ENCODE measurements around the gene DRAM1. TPM values are rescaled to one million over a fixed set of nuclear protein-coding genes. Genes with fewer than 3 reads are reported as not detected.
"Not testable (repeated sequence)": the region's sequence is repeated elsewhere in the genome, so short reads cannot be mapped to it uniquely, and the experiment has no call there.

Gene DRAM1
- total RNA-seq, 2 experiments from 2014 or later: 4.1 to 4.9 TPM

- no peak for DNase-seq
- no peak overlapping the region for H3K4me3 Mint-ChIP-seq
- peaks cover 10% of the 10 kb centered on the region for H3K4me1 Mint-ChIP-seq (ENCODE audit: low read depth)
- H3K9me3 Mint-ChIP-seq: no peaks in the 10 kb centered on the region
- H3K27ac Mint-ChIP-seq: no peak overlapping the region
- H3K36me3 Mint-ChIP-seq (ENCODE audit: low read depth): no peaks in the 10 kb centered on the region
- intact Hi-C loops (cut with micrococcal nuclease): no loop called here
- H3K27me3 Mint-ChIP-seq (ENCODE audit: low read depth): no peaks in the 10 kb centered on the region
- CTCF ChIA-PET: no interaction called here
Measured at GRCh38 chr12:101847325-101847724, 30.1 kb upstream of the DRAM1 start.

DNA sequence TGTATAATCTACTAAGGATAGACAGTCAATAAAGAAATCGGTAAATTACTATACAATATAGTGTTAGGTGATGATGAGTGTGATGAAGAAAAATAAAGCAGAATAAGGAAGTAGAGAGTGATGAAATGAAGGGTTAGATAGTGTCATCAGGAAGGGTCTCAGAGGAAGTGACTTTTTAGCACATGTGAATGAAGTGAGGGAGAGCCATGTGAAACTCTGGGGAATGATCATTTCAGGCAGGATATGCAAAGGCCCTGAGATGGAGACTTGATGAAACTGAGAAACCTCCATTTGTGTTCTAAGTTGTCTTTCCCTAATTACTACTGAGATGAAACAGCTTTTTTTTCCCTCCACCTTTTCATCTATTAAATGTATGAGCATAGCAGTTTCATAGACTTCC lies 27.2 kb upstream of the DRAM1 start:
- H3K27me3 Mint-ChIP-seq (ENCODE audit: low read depth): no peaks in the 10 kb centered on the region
- H3K27ac Mint-ChIP-seq: no peak overlapping the region
- CTCF ChIA-PET: interaction anchor here (2.2 kb wide), 1 partner anchor 19 kb away, joined by 10 read pairs; the partner anchor contains the start of gene GNPTAB
- H3K36me3 Mint-ChIP-seq (ENCODE audit: low read depth): no peaks in the 10 kb centered on the region
- intact Hi-C loops (cut with micrococcal nuclease): no loop called here
- peaks cover 12% of the 10 kb centered on the region for H3K4me1 Mint-ChIP-seq (ENCODE audit: low read depth)
- DNase-seq: no peak
- H3K9me3 Mint-ChIP-seq: no peaks in the 10 kb centered on the region
- H3K4me3 Mint-ChIP-seq: no peak overlapping the region

- H3K4me3 Mint-ChIP-seq: no peak overlapping the region
- H3K4me1 Mint-ChIP-seq (ENCODE audit: low read depth): peaks cover 12% of the 10 kb centered on the region
- CTCF ChIA-PET: interaction anchor here (0.8 to 1.0 kb wide), 2 partner anchors 12 to 23 kb away, joined by 4 read pairs; no protein-coding TSS in a partner anchor
- no peaks in the 10 kb centered on the region for H3K9me3 Mint-ChIP-seq
- no peak for DNase-seq
- no peaks in the 10 kb centered on the region for H3K27me3 Mint-ChIP-seq (ENCODE audit: low read depth)
- no peaks in the 10 kb centered on the region for H3K36me3 Mint-ChIP-seq (ENCODE audit: low read depth)
- no peak overlapping the region for H3K27ac Mint-ChIP-seq
- intact Hi-C loops (cut with micrococcal nuclease): no loop called here
Measured at GRCh38 chr12:101852998-101853397, 24.4 kb upstream of the DRAM1 start.

DNA sequence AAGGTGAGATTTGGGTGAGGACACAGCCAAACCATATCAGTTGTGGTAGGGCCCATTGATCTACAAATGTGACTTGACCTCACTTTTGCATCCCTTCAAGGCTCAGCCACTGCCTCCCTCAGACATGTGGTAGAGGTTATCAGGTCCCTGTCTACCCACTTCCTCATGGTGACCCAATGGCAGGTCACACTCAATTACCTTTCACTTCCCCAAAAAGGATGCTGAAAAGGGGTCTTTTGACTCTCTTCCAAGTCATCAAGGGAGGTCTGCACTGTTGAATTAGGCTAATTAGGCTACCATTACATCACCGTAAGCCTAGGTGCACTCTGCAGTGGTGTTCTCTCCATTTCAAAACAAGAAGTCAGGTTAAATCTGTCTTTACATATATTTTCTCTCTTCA lies 22.6 kb upstream of the DRAM1 start:
- peaks cover 20% of the 10 kb centered on the region for H3K4me1 Mint-ChIP-seq (ENCODE audit: low read depth)
- intact Hi-C loops (cut with micrococcal nuclease): no loop called here
- no peaks in the 10 kb centered on the region for H3K27me3 Mint-ChIP-seq (ENCODE audit: low read depth)
- no peak overlapping the region for H3K4me3 Mint-ChIP-seq
- no peak overlapping the region for H3K27ac Mint-ChIP-seq
- CTCF ChIA-PET: interaction anchor here (0.8 to 1.4 kb wide), 3 partner anchors 13 to 81 kb away, joined by 3 to 4 read pairs (median 3); no protein-coding TSS in a partner anchor
- no peaks in the 10 kb centered on the region for H3K36me3 Mint-ChIP-seq (ENCODE audit: low read depth)
- no peaks in the 10 kb centered on the region for H3K9me3 Mint-ChIP-seq
- no peak for DNase-seq

DNA sequence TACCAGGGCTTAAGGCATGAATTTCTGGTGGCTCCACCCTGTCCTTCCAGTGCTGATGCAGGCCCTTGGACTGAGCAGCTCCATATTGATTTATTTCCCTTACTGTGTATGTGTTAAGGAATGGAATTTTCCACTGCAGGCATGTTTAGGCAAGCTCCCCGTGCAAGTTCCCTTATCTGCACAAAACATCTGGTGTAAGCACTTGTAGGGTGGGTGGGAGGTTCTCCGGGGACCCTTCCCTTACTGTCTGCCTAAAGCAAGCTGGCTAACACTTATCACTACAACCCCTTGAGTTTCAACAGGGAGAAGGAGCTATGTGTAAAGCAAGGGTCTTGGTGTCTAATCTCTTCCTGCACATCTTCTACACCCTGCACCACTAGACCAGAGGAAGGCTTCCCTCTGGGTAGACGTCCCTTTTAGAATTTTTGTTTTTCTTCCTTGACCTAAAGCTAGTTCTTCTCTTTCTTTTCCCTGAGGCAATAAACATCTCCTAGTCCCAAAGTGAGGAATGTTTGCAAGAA lies 22.0 kb upstream of the DRAM1 start:
- no peaks in the 10 kb centered on the region for H3K36me3 Mint-ChIP-seq (ENCODE audit: low read depth)
- no peaks in the 10 kb centered on the region for H3K9me3 Mint-ChIP-seq
- DNase-seq: no peak
- H3K27ac Mint-ChIP-seq: no peak overlapping the region
- H3K27me3 Mint-ChIP-seq (ENCODE audit: low read depth): no peaks in the 10 kb centered on the region
- H3K4me3 Mint-ChIP-seq: no peak overlapping the region
- intact Hi-C loops (cut with micrococcal nuclease): no loop called here
- peaks cover 22% of the 10 kb centered on the region for H3K4me1 Mint-ChIP-seq (ENCODE audit: low read depth)
- CTCF ChIA-PET: interaction anchor here (0.8 to 1.4 kb wide), 4 partner anchors 13 to 82 kb away, joined by 3 to 11 read pairs (median 4); no protein-coding TSS in a partner anchor

DNA sequence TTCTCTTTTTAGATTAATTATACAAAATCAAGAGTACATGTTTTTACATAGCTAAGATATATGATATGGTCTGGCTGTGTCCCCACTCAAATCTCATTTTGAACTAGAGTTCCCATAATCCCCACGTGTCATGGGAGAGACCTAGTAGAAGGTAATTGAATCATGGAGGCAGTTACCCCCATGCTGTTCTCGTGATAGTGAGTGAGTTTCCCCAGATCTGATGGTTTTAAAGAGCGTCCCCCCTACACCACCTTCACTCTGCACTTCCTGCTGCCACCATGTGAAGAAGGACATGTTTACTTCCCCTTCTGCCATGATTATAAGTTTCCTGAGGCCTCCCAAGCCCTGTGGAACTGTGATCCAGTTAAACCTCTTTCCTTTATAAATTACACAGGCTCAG lies 21.4 kb upstream of the DRAM1 start:
- intact Hi-C loops (cut with micrococcal nuclease): no loop called here
- Mint-ChIP-seq H3K36me3 (ENCODE audit: low read depth) (no peaks in the 10 kb centered on the region), H3K27ac (no peak overlapping the region), H3K27me3 (ENCODE audit: low read depth) (no peaks in the 10 kb centered on the region), H3K9me3 (no peaks in the 10 kb centered on the region), H3K4me3 (no peak overlapping the region), H3K4me1 (ENCODE audit: low read depth) (peaks cover 22% of the 10 kb centered on the region)
- CTCF ChIA-PET: interaction anchor here (0.6 to 1.4 kb wide), 5 partner anchors 12 to 487 kb away, joined by 3 to 11 read pairs (median 4); no protein-coding TSS in a partner anchor
- DNase-seq: no peak

- H3K9me3 Mint-ChIP-seq; DNase-seq; intact Hi-C loops (cut with micrococcal nuclease); H3K27ac Mint-ChIP-seq; H3K4me3 Mint-ChIP-seq; H3K27me3 Mint-ChIP-seq (ENCODE audit: low read depth); H3K36me3 Mint-ChIP-seq (ENCODE audit: low read depth): not testable (repeated sequence)
- H3K4me1 Mint-ChIP-seq (ENCODE audit: low read depth): peaks cover 24% of the 10 kb centered on the region
- CTCF ChIA-PET: interaction anchor here (0.6 to 1.0 kb wide), 2 partner anchors 13 to 488 kb away, joined by 3 to 5 read pairs; no protein-coding TSS in a partner anchor
Measured at GRCh38 chr12:101856614-101857013, 20.8 kb upstream of the DRAM1 start.

GRCh38 chr12:101857043-101857558 lies 20.3 kb upstream of the DRAM1 start:
- Mint-ChIP-seq H3K4me1 (ENCODE audit: low read depth) (peaks cover 24% of the 10 kb centered on the region), H3K36me3 (ENCODE audit: low read depth) (no peaks in the 10 kb centered on the region), H3K27me3 (ENCODE audit: low read depth) (no peaks in the 10 kb centered on the region), H3K9me3 (no peaks in the 10 kb centered on the region), H3K27ac (no peak overlapping the region), H3K4me3 (no peak overlapping the region)
- intact Hi-C loops (cut with micrococcal nuclease): no loop called here
- CTCF ChIA-PET: no interaction called here
- DNase-seq: no peak

DNA sequence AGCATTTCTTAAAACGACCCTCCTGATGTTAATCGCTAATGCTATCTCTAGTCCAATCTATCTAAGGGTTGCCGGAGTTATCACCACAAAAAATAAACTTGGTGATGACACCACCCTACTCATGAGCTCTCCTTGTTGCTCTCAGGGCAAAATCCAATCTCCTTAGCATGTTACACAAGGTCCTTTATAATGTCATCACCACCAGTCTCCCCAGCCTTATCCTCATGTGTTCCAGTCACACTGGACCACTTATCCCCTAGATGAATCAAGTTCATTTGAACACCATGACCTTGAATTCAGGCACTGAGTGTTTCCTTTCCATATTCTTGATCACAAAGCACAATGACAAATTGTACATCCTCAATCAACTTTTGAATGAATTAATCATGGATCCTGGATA lies 19.0 kb upstream of the DRAM1 start:
- no peak overlapping the region for H3K27ac Mint-ChIP-seq
- intact Hi-C loops (cut with micrococcal nuclease): no loop called here
- no peaks in the 10 kb centered on the region for H3K9me3 Mint-ChIP-seq
- no peak for DNase-seq
- H3K36me3 Mint-ChIP-seq (ENCODE audit: low read depth): no peaks in the 10 kb centered on the region
- no peak overlapping the region for H3K4me3 Mint-ChIP-seq
- H3K27me3 Mint-ChIP-seq (ENCODE audit: low read depth): peaks cover 2% of the 10 kb centered on the region
- H3K4me1 Mint-ChIP-seq (ENCODE audit: low read depth): peaks cover 24% of the 10 kb centered on the region
- CTCF ChIA-PET: no interaction called here

- peak overlapping the region; percentile 54 for H3K27ac Mint-ChIP-seq
- intact Hi-C loops (cut with micrococcal nuclease): loop anchor here (1.0 to 5.0 kb wide), 8 partner anchors 17 to 337 kb away; partner anchors contain the start of genes DRAM1, NUP37, PARPBP and PMCH
- peaks cover under 1% of the 10 kb centered on the region for H3K9me3 Mint-ChIP-seq
- H3K4me3 Mint-ChIP-seq: no peak overlapping the region
- CTCF ChIA-PET: interaction anchor here (0.5 to 2.7 kb wide), 4 partner anchors 11 to 86 kb away, joined by 3 to 9 read pairs (median 5); no protein-coding TSS in a partner anchor
- H3K27me3 Mint-ChIP-seq (ENCODE audit: low read depth): peaks cover 2% of the 10 kb centered on the region
- peaks cover 24% of the 10 kb centered on the region for H3K4me1 Mint-ChIP-seq (ENCODE audit: low read depth)
- DNase-seq: no peak
- H3K36me3 Mint-ChIP-seq (ENCODE audit: low read depth): no peaks in the 10 kb centered on the region
Measured at GRCh38 chr12:101859664-101860607, 17.4 kb upstream of the DRAM1 start.

- intact Hi-C loops (cut with micrococcal nuclease): loop anchor here (5.0 kb wide), 1 partner anchor 201 kb away; the partner anchor contains the start of gene WASHC3
- DNase-seq; H3K36me3 Mint-ChIP-seq (ENCODE audit: low read depth); H3K27me3 Mint-ChIP-seq (ENCODE audit: low read depth); H3K9me3 Mint-ChIP-seq; H3K27ac Mint-ChIP-seq; H3K4me3 Mint-ChIP-seq: not testable (repeated sequence)
- CTCF ChIA-PET: interaction anchor here (0.7 to 2.7 kb wide), 3 partner anchors 9 to 22 kb away, joined by 4 to 9 read pairs (median 5); no protein-coding TSS in a partner anchor
- peaks cover 26% of the 10 kb centered on the region for H3K4me1 Mint-ChIP-seq (ENCODE audit: low read depth)
Measured at GRCh38 chr12:101861688-101862087, 15.7 kb upstream of the DRAM1 start.

- Mint-ChIP-seq H3K36me3 (ENCODE audit: low read depth) (no peaks in the 10 kb centered on the region), H3K27ac (no peak overlapping the region), H3K4me3 (no peak overlapping the region), H3K27me3 (ENCODE audit: low read depth) (peaks cover 2% of the 10 kb centered on the region), H3K9me3 (peaks cover 8% of the 10 kb centered on the region), H3K4me1 (ENCODE audit: low read depth) (peaks cover 26% of the 10 kb centered on the region)
- CTCF ChIA-PET: interaction anchor here (0.7 kb wide), 1 partner anchor 10 kb away, joined by 4 read pairs; no protein-coding TSS in a partner anchor
- intact Hi-C loops (cut with micrococcal nuclease): loop anchor here (5.0 kb wide), 1 partner anchor 200 kb away; the partner anchor contains the start of gene WASHC3
- no peak for DNase-seq
Measured at GRCh38 chr12:101862245-101862644, 15.1 kb upstream of the DRAM1 start.
